GM12878 (cell line): ENCODE data around the gene CITED2. TPM values are rescaled to one million over a fixed set of nuclear protein-coding genes. Genes with fewer than 3 reads are reported as not detected.

ENCODE experiments used
- ATAC-seq: fragments of 200-7000 bp; cut with Tn5 transposase; 3 replicates; pipeline ENCODE4 v1.9.1; 2020; ENCODE audit warnings: mild to moderate bottlenecking, moderate library complexity
- BruUV-seq: library from RNA; stranded (reverse); fragments of 400-500 nt; replicated peaks from 2 replicates; lab custom pipeline; 2021; lab: Mats Ljungman, UMichigan
- CTCF ChIA-PET: fragments of 300-600 bp; sonication (Branson Sonifier 250); formaldehyde crosslinking; extraction: SDS; loops from one replicate; lab custom pipeline; 2021; ENCODE audit warnings: inconsistent platforms; lab: Yijun Ruan, JAX
- POLR2A ChIA-PET: fragments of 350-600 bp; formaldehyde crosslinking; extraction: SDS; loops from one replicate; lab custom pipeline; 2021; ENCODE audit warnings: inconsistent platforms; lab: Charles Lee
- RAD21 ChIA-PET: fragments of 300-600 bp; sonication (Branson Sonifier 250); formaldehyde crosslinking; loops from one replicate; lab custom pipeline; 2023; ENCODE audit warnings: antibody characterized with exemption; ENCODE audit not compliant: unreplicated experiment; lab: Charles Lee
- SMC1A ChIA-PET: fragments of 300-600 bp; sonication (Branson Sonifier 250); formaldehyde crosslinking; loops from one replicate; lab custom pipeline; 2023; ENCODE audit not compliant: unreplicated experiment, uncharacterized antibody; lab: Charles Lee
- DNase-seq: peaks from one replicate; pipeline ENCODE4 v3.0.0-alpha.2; 2011; ENCODE audit warnings: low read depth, low spot score
- FAIRE-seq: peaks from 3 replicates; lab custom pipeline; 2011; peaks lifted over from hg19 to GRCh38; lab: Jason Lieb, UNC
- H2AFZ ChIP-seq: 2 replicates; pipeline ENCODE4 v1.6.0; 2011; ENCODE audit warnings: low read depth, low read length, control low read depth; ENCODE audit not compliant: control insufficient read depth
- H3K27ac ChIP-seq: 2 replicates; pipeline ENCODE4 v1.5.1; 2011; ENCODE audit warnings: control low read depth; ENCODE audit not compliant: control insufficient read depth, insufficient read depth
- H3K27me3 ChIP-seq, 2 experiments: replicated peaks in 1 of 2; 2 replicates each; pipeline versions ENCODE4 v1.6.0 to v1.6.1; 2011; ENCODE audit warnings: low read length in 1 of 2; ENCODE audit not compliant: control insufficient read depth in 2 of 2, insufficient read depth in 2 of 2
- H3K36me3 ChIP-seq, 2 experiments: 2 replicates each; pipeline ENCODE4 v1.5.1; 2011; ENCODE audit warnings: low read length in 1 of 2; ENCODE audit not compliant: control insufficient read depth in 2 of 2, insufficient read depth in 2 of 2
- H3K4me1 ChIP-seq: 2 replicates; pipeline ENCODE4 v1.6.1; 2011; ENCODE audit warnings: mild to moderate bottlenecking, low read length, moderate library complexity, mixed read lengths; ENCODE audit not compliant: control insufficient read depth, insufficient read depth
- H3K4me2 ChIP-seq: 2 replicates; pipeline ENCODE4 v1.6.0; 2011; ENCODE audit warnings: control low read depth; ENCODE audit not compliant: control insufficient read depth, insufficient read depth
- H3K4me3 ChIP-seq: fragments of 200-600 bp; sonication (generic); 2 replicates; pipeline ENCODE4 v1.5.1; 2016
- H3K79me2 ChIP-seq: 2 replicates; pipeline ENCODE4 v1.6.0; 2011; ENCODE audit warnings: low read length; ENCODE audit not compliant: control insufficient read depth, insufficient read depth
- H3K9ac ChIP-seq: 2 replicates; pipeline ENCODE4 v1.8.0; 2011; ENCODE audit warnings: low read length, control low read depth, mixed read lengths; ENCODE audit not compliant: control insufficient read depth, insufficient read depth
- H3K9me3 ChIP-seq: replicated peaks from 3 replicates; pipeline ENCODE4 v1.5.1; 2011; ENCODE audit warnings: mild to moderate bottlenecking, low read length; ENCODE audit not compliant: control insufficient read depth, insufficient read depth
- H4K20me1 ChIP-seq: 2 replicates; pipeline ENCODE4 v1.6.0; 2011; ENCODE audit not compliant: control insufficient read depth, insufficient read depth
- ATF7 ChIP-seq: fragments of 450-650 bp; IDR thresholded peaks from 2 replicates; pipeline ENCODE4 v1.6.1; 2016; ENCODE audit warnings: low read depth, mild to moderate bottlenecking
- BCL3 ChIP-seq: IDR thresholded peaks from 2 replicates; pipeline ENCODE4 v1.6.1; 2011; ENCODE audit warnings: borderline replicate concordance, low read depth, mild to moderate bottlenecking, moderate library complexity, low read length; ENCODE audit not compliant: insufficient read depth, poor library complexity, severe bottlenecking
- BCLAF1 ChIP-seq: fragments of 450-650 bp; IDR thresholded peaks from 2 replicates; pipeline ENCODE4 v1.6.1; 2017; ENCODE audit warnings: antibody characterized with exemption, mild to moderate bottlenecking, moderate library complexity
- CHD2 ChIP-seq: IDR thresholded peaks from 2 replicates; pipeline ENCODE4 v1.6.1; 2011; ENCODE audit warnings: low read depth, low read length, improper control_type of control experiment, borderline replicate concordance
- CREM ChIP-seq: IDR thresholded peaks from 2 replicates; pipeline ENCODE4 v1.6.1; 2014; ENCODE audit warnings: antibody characterized with exemption, low read depth
- E2F8 ChIP-seq: fragments of 450-650 bp; IDR thresholded peaks from 2 replicates; pipeline ENCODE4 v1.6.1; 2018; ENCODE audit warnings: mild to moderate bottlenecking, low read depth, moderate library complexity; ENCODE audit not compliant: partially characterized antibody
- NFYB ChIP-seq: IDR thresholded peaks from 2 replicates; pipeline ENCODE4 v1.6.1; 2011; ENCODE audit warnings: low read depth, mild to moderate bottlenecking, low read length, improper control_type of control experiment, moderate library complexity; ENCODE audit not compliant: insufficient read depth
- NR2C1 ChIP-seq: fragments of 450-650 bp; IDR thresholded peaks from 2 replicates; pipeline ENCODE4 v1.6.1; 2017; ENCODE audit warnings: antibody characterized with exemption, mild to moderate bottlenecking, moderate library complexity
- PBX3 ChIP-seq: IDR thresholded peaks from 2 replicates; pipeline ENCODE4 v1.6.1; 2011; ENCODE audit warnings: mild to moderate bottlenecking, low read depth, low read length, moderate library complexity; ENCODE audit not compliant: insufficient replicate concordance
- RCOR1 ChIP-seq: conservative IDR thresholded peaks from 2 replicates; pipeline ENCODE4 v1.6.1; 2012; ENCODE audit warnings: low read depth, low read length, improper control_type of control experiment
- RELB ChIP-seq: fragments of 450-650 bp; IDR thresholded peaks from 2 replicates; pipeline ENCODE4 v1.6.1; 2017; ENCODE audit warnings: low read depth, mild to moderate bottlenecking, moderate library complexity
- ZBED1 ChIP-seq: IDR thresholded peaks from 2 replicates; pipeline ENCODE4 v1.6.1; 2016; ENCODE audit warnings: borderline replicate concordance
- ZSCAN29 ChIP-seq: fragments of 450-650 bp; IDR thresholded peaks from 2 replicates; pipeline ENCODE4 v1.6.1; 2017; ENCODE audit warnings: mild to moderate bottlenecking, moderate library complexity
- WGBS: methylation state at CpG from one replicate; pipeline ENCODE4 v1.1.6; 2016; ENCODE audit warnings: low lambda C conversion rate; ENCODE audit not compliant: insufficient replicate concordance, insufficient coverage; ENCODE audit errors: missing lambda C conversion rate; 5-methylcytosine and 5-hydroxymethylcytosine counted together
- in situ Hi-C: fragments of 300-500 bp; cut with MboI; formaldehyde crosslinking; loops from 9 replicates; pipeline ENCODE4 v1.14.3; 2018; ENCODE audit warnings: mixed read lengths
- intact Hi-C: fragments of 100-400 bp; cut with micrococcal nuclease; formaldehyde crosslinking; loops from one replicate; pipeline ENCODE4 v1.14.2; 2022; ENCODE audit not compliant: unreplicated experiment
- polyA plus RNA-seq, 11 experiments: library from polyadenylated mRNA; depleted of rRNA in 4 of 11; unstranded in 6 of 11; stranded (reverse) in 5 of 11; fragments of >200 nt; fragmentation: Nextera tagmentation in 4 of 11; fragmentation: Illumina TruSeq in 1 of 11; extraction: Ambion mirVana in 4 of 11; extraction: Trizol in 1 of 11; gene quantifications; 1 replicate in 1 of 11; 2 replicates in 10 of 11; pipeline versions ENCODE4 v1.2.1 to v1.2.3, GENCODE V29; 2011 to 2016; ENCODE audit warnings: inconsistent platforms in 2 of 11, missing spikeins in 2 of 11, low read depth in 1 of 11
- total RNA-seq, 4 experiments: library from RNA; depleted of rRNA in 3 of 4; stranded (reverse); fragments of >200 nt in 3 of 4; fragmentation: Illumina TruSeq in 1 of 4; extraction: Trizol in 1 of 4; gene quantifications; 2 replicates each; pipeline versions ENCODE4 v1.2.1 to v1.2.3, GENCODE V29; 2013 to 2021

The CITED2 gene
- total and polyA plus RNA-seq, 10 of the 15 experiments (the other 5 are each of a cell fraction or from before 2014, with no cell fraction given) = 0.08 to 20.0 (median 7.3) TPM

- no TSS peak for BruUV-seq
- ChIA-PET CTCF (interaction anchor here (0.6 to 5.1 kb wide), 10 partner anchors 9 to 511 kb away, joined by 3 to 28 read pairs (median 4); partner anchors contain the start of gene CITED2), SMC1A (interaction anchor here (0.9 to 9.9 kb wide), 9 partner anchors 10 to 190 kb away, joined by 3 to 71 read pairs (median 9); partner anchors contain the start of gene TXLNB), POLR2A (interaction anchor here (1.3 to 3.7 kb wide), 3 partner anchors 8 to 56 kb away, joined by 4 to 17 read pairs (median 9); partner anchors contain the start of gene TXLNB), RAD21 (interaction anchor here (0.9 to 4.1 kb wide), 7 partner anchors 9 to 108 kb away, joined by 4 to 42 read pairs (median 7); partner anchors contain the start of gene TXLNB)
- Histone ChIP-seq H3K36me3 (no peaks in the 10 kb centered on the region), H3K79me2 (no peaks in the 10 kb centered on the region), H3K4me1 (peaks cover 27% of the 10 kb centered on the region), H3K27me3 (no peaks in the 10 kb centered on the region), H3K4me3 (no peak overlapping the region), H2AFZ (no peak overlapping the region; the same call in 1 of the 2 replicates), H3K4me2 (no peak overlapping the region), H3K9me3 (no peaks in the 10 kb centered on the region; the same call in 2 of the 3 replicates), H3K9ac (no peak overlapping the region), H3K27ac (no peak overlapping the region; the same call in 1 of the 2 replicates), H4K20me1 (no peaks in the 10 kb centered on the region)
- peak; percentile 56 for DNase-seq
- intact Hi-C loops (no loop called here), in situ Hi-C loops (no loop called here)
- ATAC-seq = peak; percentile 80
- 48% methylated on average over 5 of the region's 5 CpGs for WGBS
- peak; percentile 86 for FAIRE-seq
- TF ChIP-seq BCL3 = no peak
- no peak for TF ChIP-seq ZSCAN29
- peak; percentile 45; the same call in 1 of the 2 replicates for TF ChIP-seq CREM
- no peak for TF ChIP-seq E2F8
- TF ChIP-seq NFYB = no peak
- TF ChIP-seq PBX3 = no peak
- TF ChIP-seq ZBED1 = no peak
- no peak for TF ChIP-seq RCOR1
- TF ChIP-seq CHD2 = 0 out of 2 replicates have a peak, but pooled peaks have one; percentile 27
- no peak for TF ChIP-seq BCLAF1
- no peak for TF ChIP-seq ATF7
- TF ChIP-seq RELB = peak; percentile 86
- TF ChIP-seq NR2C1 = no peak
Measured at GRCh38 chr6:139327038-139327437, 47.4 kb downstream of the CITED2 start.
